HG02973 (cell line): ENCODE data around the gene OTUD5.

ENCODE experiments used
- ATAC-seq: cut with Tn5 transposase; IDR thresholded peaks from one replicate; pipeline ENCODE4 v1.9.1; 2021; ENCODE audit warnings: moderate library complexity; ENCODE audit not compliant: unreplicated experiment

OTUD5 gene

GRCh38 chrX:48913605-48914366, 43.6 kb downstream of the OTUD5 start:
- no peak for ATAC-seq

- ATAC-seq = peak; percentile 61
Observed at GRCh38 chrX:48911412-48912182, 45.8 kb downstream of the OTUD5 start, which contains the start of gene SLC35A2. SLC35A2 (minus strand) TSS chrX:48911646; CDS start chrX:48911636, 10 bp downstream.

GRCh38 chrX:48910926-48911411, 46.4 kb downstream of the OTUD5 start:
- ATAC-seq = no peak

- ATAC-seq = no peak
Observed at GRCh38 chrX:48909703-48910294, 47.6 kb downstream of the OTUD5 start.

- ATAC-seq = no peak
Observed at GRCh38 chrX:48908600-48908999, 48.8 kb downstream of the OTUD5 start.

GRCh38 chrX:48905090-48905790, 52.2 kb downstream of the OTUD5 start:
- no peak for ATAC-seq

- ATAC-seq = no peak
Observed at GRCh38 chrX:48904626-48905025, 52.8 kb downstream of the OTUD5 start.

GRCh38 chrX:48904180-48904579, 53.2 kb downstream of the OTUD5 start:
- ATAC-seq = no peak

- no peak for ATAC-seq
Observed at GRCh38 chrX:48903290-48903689, 54.1 kb downstream of the OTUD5 start.

- no peak for ATAC-seq
Observed at GRCh38 chrX:48902776-48903175, 54.6 kb downstream of the OTUD5 start.

- ATAC-seq = no peak
Observed at GRCh38 chrX:48902135-48902534, 55.3 kb downstream of the OTUD5 start.

- no peak for ATAC-seq
Observed at GRCh38 chrX:48901069-48901468, 56.3 kb downstream of the OTUD5 start.

GRCh38 chrX:48899078-48899410, 58.4 kb downstream of the OTUD5 start:
- ATAC-seq = no peak

GRCh38 chrX:48897625-48898306, 59.6 kb downstream of the OTUD5 start, which contains the start of the genes PQBP1 and TIMM17B:
PQBP1 (plus strand) TSS chrX:48897930; CDS start chrX:48898510, 580 bp downstream.
TIMM17B (minus strand) TSS chrX:48897768; CDS start chrX:48897749, 19 bp downstream.
- ATAC-seq = peak; percentile 91

- ATAC-seq = peak; percentile 13
Observed at GRCh38 chrX:48897157-48897624, 60.2 kb downstream of the OTUD5 start.

- no peak for ATAC-seq
Observed at GRCh38 chrX:48896611-48897011, 60.8 kb downstream of the OTUD5 start.

GRCh38 chrX:48894891-48895290, 62.5 kb downstream of the OTUD5 start:
- ATAC-seq = no peak

GRCh38 chrX:48893556-48894348, 63.7 kb downstream of the OTUD5 start:
- no peak for ATAC-seq

- ATAC-seq = no peak
Observed at GRCh38 chrX:48892896-48893295, 64.5 kb downstream of the OTUD5 start.
